Astrocyte (in vitro differentiated cells and primary cell): ENCODE data around the gene RFTN1. TPM values are rescaled to one million over a fixed set of nuclear protein-coding genes. Genes with fewer than 3 reads are reported as not detected.

Experiments used
- DNase-seq: peaks from one replicate; pipeline ENCODE4 v3.0.0-alpha.2; 2010; ENCODE audit warnings: low read depth
- FAIRE-seq: peaks from 2 replicates; lab custom pipeline; 2011; peaks lifted over from hg19 to GRCh38; lab: Jason Lieb, UNC
- H2AFZ ChIP-seq: 2 replicates; pipeline ENCODE4 v1.6.0; 2012; ENCODE audit warnings: low read depth, low read length, inconsistent platforms
- H3K27ac ChIP-seq: 2 replicates; pipeline ENCODE4 v1.5.1; 2011; ENCODE audit warnings: low read depth, low read length, inconsistent platforms
- H3K27me3 ChIP-seq: 2 replicates; pipeline ENCODE4 v1.6.0; 2011; ENCODE audit warnings: low read length, inconsistent platforms; ENCODE audit not compliant: insufficient read depth
- H3K36me3 ChIP-seq: 2 replicates; pipeline ENCODE4 v1.5.1; 2011; ENCODE audit warnings: low read length, inconsistent platforms; ENCODE audit not compliant: insufficient read depth
- H3K4me1 ChIP-seq: 2 replicates; pipeline ENCODE4 v1.5.1; 2011; ENCODE audit warnings: low read length, inconsistent platforms; ENCODE audit not compliant: insufficient read depth
- H3K4me2 ChIP-seq: 2 replicates; pipeline ENCODE4 v1.6.0; 2012; ENCODE audit warnings: low read length, inconsistent platforms
- H3K4me3 ChIP-seq: 2 replicates; pipeline ENCODE4 v1.5.1; 2011; ENCODE audit warnings: low read depth, mild to moderate bottlenecking, low read length, inconsistent platforms; ENCODE audit not compliant: insufficient read depth
- H3K79me2 ChIP-seq: 2 replicates; pipeline ENCODE4 v1.6.0; 2012; ENCODE audit warnings: mild to moderate bottlenecking, low read length, inconsistent platforms; ENCODE audit not compliant: insufficient read depth
- H3K9ac ChIP-seq: 2 replicates; pipeline ENCODE4 v1.6.0; 2012; ENCODE audit warnings: mild to moderate bottlenecking, low read length, inconsistent platforms
- H3K9me3 ChIP-seq: 2 replicates; pipeline ENCODE4 v1.5.1; 2012; ENCODE audit warnings: low read depth, mild to moderate bottlenecking, low read length, inconsistent platforms; ENCODE audit not compliant: insufficient read depth
- H4K20me1 ChIP-seq: 2 replicates; pipeline ENCODE4 v1.6.0; 2012; ENCODE audit warnings: low read length, inconsistent platforms; ENCODE audit not compliant: insufficient read depth
- H3K27ac Mint-ChIP-seq: one replicate; pipeline ENCODE4 v1.8.0; 2021; ENCODE audit warnings: mild to moderate bottlenecking, mixed read lengths; ENCODE audit not compliant: unreplicated experiment
- H3K27me3 Mint-ChIP-seq: one replicate; pipeline ENCODE4 v1.8.0; 2021; ENCODE audit warnings: low read depth, mixed read lengths; ENCODE audit not compliant: unreplicated experiment
- H3K36me3 Mint-ChIP-seq: one replicate; pipeline ENCODE4 v1.8.0; 2021; ENCODE audit warnings: low read depth, mixed read lengths; ENCODE audit not compliant: unreplicated experiment
- H3K4me1 Mint-ChIP-seq: one replicate; pipeline ENCODE4 v1.8.0; 2021; ENCODE audit warnings: low read depth, mixed read lengths; ENCODE audit not compliant: unreplicated experiment
- H3K4me3 Mint-ChIP-seq: one replicate; pipeline ENCODE4 v1.8.0; 2021; ENCODE audit warnings: mild to moderate bottlenecking, moderate library complexity, mixed read lengths; ENCODE audit not compliant: unreplicated experiment
- H3K9me3 Mint-ChIP-seq: one replicate; pipeline ENCODE4 v1.8.0; 2021; ENCODE audit warnings: mild to moderate bottlenecking, mixed read lengths; ENCODE audit not compliant: unreplicated experiment
- CTCF ChIP-seq: IDR thresholded peaks from 2 replicates; pipeline ENCODE4 v1.5.1; 2011; ENCODE audit warnings: low read depth, mild to moderate bottlenecking, inconsistent platforms, low read length, moderate library complexity; ENCODE audit not compliant: insufficient read depth
- EZH2 ChIP-seq: IDR thresholded peaks from 2 replicates; pipeline ENCODE4 v1.6.1; 2012; ENCODE audit warnings: mild to moderate bottlenecking, low read length, inconsistent platforms; ENCODE audit not compliant: insufficient read depth
- total RNA-seq: library from RNA; stranded (reverse); gene quantifications from 2 replicates; pipeline ENCODE4 v1.2.1, GENCODE V29; 2021

The RFTN1 gene
- total RNA-seq, 1 donor from 2014 or later, result 49.5 TPM

- no peaks in the 10 kb centered on the region for H3K27me3 ChIP-seq
- H3K9me3 Mint-ChIP-seq, result no peaks in the 10 kb centered on the region
- peak overlapping the region; percentile 96 for H2AFZ ChIP-seq
- H3K4me1 ChIP-seq, result peaks cover 31% of the 10 kb centered on the region
- H3K4me2 ChIP-seq, result peak overlapping the region; percentile 98
- H3K27ac Mint-ChIP-seq, result peak overlapping the region; percentile 50
- H4K20me1 ChIP-seq, result peaks cover 27% of the 10 kb centered on the region
- H3K9me3 ChIP-seq, result no peaks in the 10 kb centered on the region
- peak overlapping the region; percentile 79 for H3K4me3 Mint-ChIP-seq
- H3K27me3 Mint-ChIP-seq, result no peaks in the 10 kb centered on the region
- H3K36me3 Mint-ChIP-seq, result no peaks in the 10 kb centered on the region
- DNase-seq (no peak), FAIRE-seq (no peak)
- peak overlapping the region; percentile 83 for H3K4me3 ChIP-seq
- no peaks in the 10 kb centered on the region for H3K36me3 ChIP-seq
- peak overlapping the region; percentile 37 for H3K27ac ChIP-seq
- TF ChIP-seq CTCF, result no peak
- TF ChIP-seq EZH2, result no peak
- peak overlapping the region; percentile 90 for H3K9ac ChIP-seq
- H3K79me2 ChIP-seq, result peaks cover 47% of the 10 kb centered on the region
- H3K4me1 Mint-ChIP-seq, result peaks cover 26% of the 10 kb centered on the region
Measured at GRCh38 chr3:16514021-16514700, 662 bp upstream of the RFTN1 start.

GRCh38 chr3:16512435-16513140 is 911 bp downstream of the RFTN1 start:
- H4K20me1 ChIP-seq, result peaks cover 38% of the 10 kb centered on the region
- H3K27ac Mint-ChIP-seq, result peak overlapping the region; percentile 48
- H3K4me1 ChIP-seq, result peaks cover 33% of the 10 kb centered on the region
- no peaks in the 10 kb centered on the region for H3K36me3 ChIP-seq
- H3K9me3 Mint-ChIP-seq, result no peaks in the 10 kb centered on the region
- peaks cover 26% of the 10 kb centered on the region for H3K4me1 Mint-ChIP-seq
- DNase-seq (no peak), FAIRE-seq (no peak)
- peak overlapping the region; percentile 98 for H3K4me2 ChIP-seq
- TF ChIP-seq CTCF (no peak), EZH2 (no peak)
- peak overlapping the region; percentile 90 for H3K9ac ChIP-seq
- H3K36me3 Mint-ChIP-seq, result no peaks in the 10 kb centered on the region
- peak overlapping the region; percentile 83 for H3K4me3 ChIP-seq
- H2AFZ ChIP-seq, result peak overlapping the region; percentile 71
- no peaks in the 10 kb centered on the region for H3K27me3 Mint-ChIP-seq
- peaks cover 62% of the 10 kb centered on the region for H3K79me2 ChIP-seq
- no peaks in the 10 kb centered on the region for H3K9me3 ChIP-seq
- peak overlapping the region; percentile 92 for H3K4me3 Mint-ChIP-seq
- H3K27me3 ChIP-seq, result no peaks in the 10 kb centered on the region
- H3K27ac ChIP-seq, result peak overlapping the region; percentile 73
